EH (cell line): ENCODE results near the gene GLB1L.
A peak's percentile ranks its signal among the peaks of the same experiment; 100 is the strongest.

ENCODE experiments used
- DNase-seq: peaks from one replicate; pipeline ENCODE4 v3.0.0-alpha.2; 2015; ENCODE audit warnings: low read depth

The GLB1L gene

GRCh38 chr2:219252900-219253752, 7.9 kb upstream of the GLB1L start, which contains the start of gene TUBA4B:
TUBA4B (plus strand) TSS chr2:219253243; CDS start chr2:219253408, 165 bp downstream.
- peak; percentile 44 for DNase-seq

GRCh38 chr2:219252570-219252899, 7.3 kb upstream of the GLB1L start:
- no peak for DNase-seq

GRCh38 chr2:219252084-219252483, 6.8 kb upstream of the GLB1L start:
- DNase-seq = no peak

GRCh38 chr2:219251656-219252055, 6.4 kb upstream of the GLB1L start:
- DNase-seq = peak; percentile 47

- DNase-seq = no peak
These were observed 5.0 kb upstream of the GLB1L start for GRCh38 chr2:219250049-219250781.

GRCh38 chr2:219249203-219249980, 4.1 kb upstream of the GLB1L start:
- DNase-seq = peak; percentile 86

GRCh38 chr2:219248845-219249202, 3.6 kb upstream of the GLB1L start:
- no peak for DNase-seq

- DNase-seq = no peak
These were observed 2.7 kb upstream of the GLB1L start for GRCh38 chr2:219247678-219248642.

- no peak for DNase-seq
These were observed 1.3 kb upstream of the GLB1L start for GRCh38 chr2:219246559-219246958.

GRCh38 chr2:219245899-219246230, 621 bp upstream of the GLB1L start:
- DNase-seq = no peak

- no peak for DNase-seq
These were observed 476 bp downstream of the GLB1L start for GRCh38 chr2:219244789-219245147.

- DNase-seq = no peak
These were observed 1.9 kb downstream of the GLB1L start for GRCh38 chr2:219243291-219243761.

GRCh38 chr2:219234331-219234730, 10.9 kb downstream of the GLB1L start:
- no peak for DNase-seq

- DNase-seq = peak; percentile 65
These were observed 15.1 kb downstream of the GLB1L start for GRCh38 chr2:219230059-219230540.

GRCh38 chr2:219229305-219230058, 15.8 kb downstream of the GLB1L start, which contains the start of the genes ANKZF1 and ATG9A:
ANKZF1 (plus strand) TSS chr2:219229806; CDS start chr2:219230258, 452 bp downstream.
ATG9A (minus strand) TSS chr2:219229636; CDS start chr2:219228024, 1,612 bp downstream.
- peak; percentile 99 for DNase-seq

- DNase-seq = no peak
These were observed 16.3 kb downstream of the GLB1L start for GRCh38 chr2:219228911-219229304.

- peak; percentile 22 for DNase-seq
These were observed 17.0 kb downstream of the GLB1L start for GRCh38 chr2:219228041-219228910.

- no peak for DNase-seq
These were observed 19.9 kb downstream of the GLB1L start for GRCh38 chr2:219225350-219225749.
